CD4-positive, alpha-beta T cell (primary cell): ENCODE measurements around the gene DNAH11. TPM values are rescaled to one million over a fixed set of nuclear protein-coding genes. Genes with fewer than 3 reads are reported as not detected.

ENCODE experiments used
- ATAC-seq: fragments of 200-7000 bp; cut with Tn5 transposase; one replicate; pipeline ENCODE4 v1.10.0; 2022; ENCODE audit warnings: mild to moderate bottlenecking; ENCODE audit not compliant: poor library complexity
- CTCF ChIA-PET: fragments of 350-600 bp; sonication (Branson Sonifier 250); formaldehyde crosslinking; loops from one replicate; lab custom pipeline; 2021; ENCODE audit warnings: antibody characterized with exemption, inconsistent platforms; lab: Charles Lee
- POLR2A ChIA-PET: fragments of 350-600 bp; sonication (Branson Sonifier 250); formaldehyde crosslinking; loops from one replicate; lab custom pipeline; 2021; ENCODE audit warnings: antibody characterized with exemption, inconsistent platforms; lab: Charles Lee
- DNase-seq, 14 experiments: peaks; one replicate each; pipeline ENCODE4 v3.0.0-alpha.2; 2013 to 2020; ENCODE audit warnings: mixed read lengths in 2 of 14
- H3K27ac ChIP-seq, 2 donors: one replicate each; pipeline versions ENCODE4 v1.5.1 to v1.7.0; 2013; ENCODE audit warnings: low read length in 2 of 2, low read depth in 1 of 2, mild to moderate bottlenecking in 1 of 2
- H3K27me3 ChIP-seq, 2 experiments: 1 replicate in 1 of 2; 2 replicates in 1 of 2; pipeline versions ENCODE4 v1.6.1 to v1.7.0; 2013; ENCODE audit warnings: low read length in 2 of 2, control low read depth in 1 of 2, mild to moderate bottlenecking in 1 of 2, moderate library complexity in 1 of 2; ENCODE audit not compliant: insufficient read depth in 2 of 2, control insufficient read depth in 1 of 2
- H3K36me3 ChIP-seq: one replicate; pipeline ENCODE4 v1.6.1; 2013; ENCODE audit warnings: low read length, control low read depth; ENCODE audit not compliant: insufficient read depth
- H3K4me1 ChIP-seq: one replicate; pipeline ENCODE4 v1.6.1; 2013; ENCODE audit warnings: low read length, control low read depth; ENCODE audit not compliant: insufficient read depth
- H3K4me3 ChIP-seq: one replicate; pipeline ENCODE4 v1.5.1; 2013; ENCODE audit warnings: mild to moderate bottlenecking, low read length, moderate library complexity
- H3K9me3 ChIP-seq, 2 experiments: 1 replicate in 1 of 2; 2 replicates in 1 of 2; pipeline versions ENCODE4 v1.6.1 to v1.7.0; 2013; ENCODE audit warnings: low read length in 2 of 2, mild to moderate bottlenecking in 2 of 2, control low read depth in 1 of 2, moderate library complexity in 1 of 2; ENCODE audit not compliant: control insufficient read depth in 1 of 2, insufficient read depth in 1 of 2
- H3K27ac Mint-ChIP-seq: one replicate; pipeline ENCODE4 v1.8.0; 2020; ENCODE audit warnings: mixed read lengths
- H3K27me3 Mint-ChIP-seq: one replicate; pipeline ENCODE4 v1.8.0; 2021; ENCODE audit warnings: mixed read lengths
- H3K36me3 Mint-ChIP-seq: one replicate; pipeline ENCODE4 v1.8.0; 2021; ENCODE audit warnings: low read depth, mixed read lengths
- H3K4me1 Mint-ChIP-seq: one replicate; pipeline ENCODE4 v1.8.0; 2021; ENCODE audit warnings: low read depth, mixed read lengths
- H3K4me3 Mint-ChIP-seq: one replicate; pipeline ENCODE4 v1.8.0; 2020; ENCODE audit warnings: mild to moderate bottlenecking, mixed read lengths
- H3K9me3 Mint-ChIP-seq: one replicate; pipeline ENCODE4 v1.8.0; 2020; ENCODE audit warnings: mixed read lengths
- intact Hi-C, 2 experiments: fragments of 100-400 bp; cut with DNase I in 1 of 2; cut with micrococcal nuclease in 1 of 2; formaldehyde crosslinking; loops; one replicate each; pipeline versions ENCODE4 v1.15.1 to v1.9.0; 2023 to 2025; cut with DNase I, micrococcal nuclease
- total RNA-seq, 174 experiments: library from RNA in 2 of 174; stranded (reverse) in 2 of 174; gene quantifications; one replicate each; pipeline ENCODE4 v1.2.3 and lab custom pipeline; 2021 to 2026
- TF ChIP-seq, protein P1 (sequence below): fragments of 200-600 bp; IDR thresholded peaks from one replicate; pipeline ENCODE4 v1.8.0; 2022; ENCODE audit warnings: antibody characterized with exemption, mild to moderate bottlenecking

The DNAH11 gene
- total RNA-seq, 2 experiments from 2014 or later = 0.11 TPM; not detected in 1

GRCh38 chr7:21887353-21887752 is 344.5 kb downstream of the DNAH11 start:
- no peak overlapping the region for H3K4me3 Mint-ChIP-seq
- CTCF ChIA-PET = no interaction called here
- intact Hi-C loops = no loop called here

GRCh38 chr7:21887779-21888178 is 344.9 kb downstream of the DNAH11 start:
- no peaks in the 10 kb centered on the region for H3K9me3 ChIP-seq
- DNase-seq (no peak), ATAC-seq (no peak)
- H3K9me3 Mint-ChIP-seq = no peaks in the 10 kb centered on the region
- no peak overlapping the region for H3K27ac Mint-ChIP-seq
- intact Hi-C loops = no loop called here
- ChIA-PET POLR2A (no interaction called here), CTCF (no interaction called here)
- no peaks in the 10 kb centered on the region for H3K4me1 ChIP-seq
- no peak overlapping the region for H3K4me3 ChIP-seq
- no peaks in the 10 kb centered on the region for H3K36me3 Mint-ChIP-seq
- no peaks in the 10 kb centered on the region for H3K27me3 ChIP-seq
- no peak overlapping the region for H3K27ac ChIP-seq
- no peaks in the 10 kb centered on the region for H3K4me1 Mint-ChIP-seq
- H3K27me3 Mint-ChIP-seq = no peaks in the 10 kb centered on the region
- H3K36me3 ChIP-seq = no peaks in the 10 kb centered on the region
- no peak overlapping the region for H3K4me3 Mint-ChIP-seq
- TF ChIP-seq, protein P1, sequence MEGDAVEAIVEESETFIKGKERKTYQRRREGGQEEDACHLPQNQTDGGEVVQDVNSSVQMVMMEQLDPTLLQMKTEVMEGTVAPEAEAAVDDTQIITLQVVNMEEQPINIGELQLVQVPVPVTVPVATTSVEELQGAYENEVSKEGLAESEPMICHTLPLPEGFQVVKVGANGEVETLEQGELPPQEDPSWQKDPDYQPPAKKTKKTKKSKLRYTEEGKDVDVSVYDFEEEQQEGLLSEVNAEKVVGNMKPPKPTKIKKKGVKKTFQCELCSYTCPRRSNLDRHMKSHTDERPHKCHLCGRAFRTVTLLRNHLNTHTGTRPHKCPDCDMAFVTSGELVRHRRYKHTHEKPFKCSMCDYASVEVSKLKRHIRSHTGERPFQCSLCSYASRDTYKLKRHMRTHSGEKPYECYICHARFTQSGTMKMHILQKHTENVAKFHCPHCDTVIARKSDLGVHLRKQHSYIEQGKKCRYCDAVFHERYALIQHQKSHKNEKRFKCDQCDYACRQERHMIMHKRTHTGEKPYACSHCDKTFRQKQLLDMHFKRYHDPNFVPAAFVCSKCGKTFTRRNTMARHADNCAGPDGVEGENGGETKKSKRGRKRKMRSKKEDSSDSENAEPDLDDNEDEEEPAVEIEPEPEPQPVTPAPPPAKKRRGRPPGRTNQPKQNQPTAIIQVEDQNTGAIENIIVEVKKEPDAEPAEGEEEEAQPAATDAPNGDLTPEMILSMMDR = no peak

More at GRCh38 chr7:21887353-21887752, 344.5 kb downstream of the DNAH11 start:
- H3K27ac ChIP-seq = no peak overlapping the region
- H3K36me3 ChIP-seq = no peaks in the 10 kb centered on the region
- H3K36me3 Mint-ChIP-seq = no peaks in the 10 kb centered on the region
- ATAC-seq = no peak
- H3K9me3 Mint-ChIP-seq = no peaks in the 10 kb centered on the region
- H3K4me1 ChIP-seq = no peaks in the 10 kb centered on the region
- no peaks in the 10 kb centered on the region for H3K27me3 Mint-ChIP-seq
- no peak for DNase-seq
- H3K9me3 ChIP-seq = no peaks in the 10 kb centered on the region
- no peaks in the 10 kb centered on the region for H3K4me1 Mint-ChIP-seq
- no peak overlapping the region for H3K27ac Mint-ChIP-seq
- TF ChIP-seq, protein P1 = no peak
- H3K27me3 ChIP-seq = no peaks in the 10 kb centered on the region
- H3K4me3 ChIP-seq = no peak overlapping the region
- POLR2A ChIA-PET = no interaction called here

GRCh38 chr7:21891291-21891690 is 348.5 kb downstream of the DNAH11 start:
- Mint-ChIP-seq H3K36me3 (no peaks in the 10 kb centered on the region), H3K27me3 (no peaks in the 10 kb centered on the region), H3K9me3 (no peaks in the 10 kb centered on the region), H3K4me3 (no peak overlapping the region), H3K27ac (no peak overlapping the region), H3K4me1 (no peaks in the 10 kb centered on the region)
- ChIA-PET POLR2A (no interaction called here), CTCF (no interaction called here)
- Histone ChIP-seq H3K4me3 (no peak overlapping the region), H3K27me3 (no peaks in the 10 kb centered on the region), H3K27ac (no peak overlapping the region), H3K4me1 (no peaks in the 10 kb centered on the region), H3K9me3 (no peaks in the 10 kb centered on the region), H3K36me3 (no peaks in the 10 kb centered on the region)
- ATAC-seq (no peak), DNase-seq (no peak)
- intact Hi-C loops = no loop called here
- TF ChIP-seq, protein P1 = no peak
